Esophagus squamous epithelium (tissue), 4 donors: Measurements from ENCODE around the gene SLC9B1.
"Not testable (repeated sequence)": the region's sequence is repeated elsewhere in the genome, so short reads cannot be mapped to it uniquely, and the experiment has no call there.

ENCODE experiments used
- CTCF ChIP-seq, 6 experiments: fragments of 450-650 bp in 4 of 6; fragments of 200-600 bp in 2 of 6; sonication (generic) in 2 of 6; IDR thresholded peaks; one replicate each; pipeline ENCODE4 v1.5.1; 2016 to 2019; ENCODE audit warnings: antibody characterized with exemption in 6 of 6, mild to moderate bottlenecking in 4 of 6, moderate library complexity in 4 of 6
- POLR2A ChIP-seq, 4 donors: fragments of 450-650 bp; IDR thresholded peaks; one replicate each; pipeline ENCODE4 v1.6.1; 2017; ENCODE audit warnings: antibody characterized with exemption in 4 of 4, mild to moderate bottlenecking in 4 of 4, moderate library complexity in 3 of 4

DNA sequence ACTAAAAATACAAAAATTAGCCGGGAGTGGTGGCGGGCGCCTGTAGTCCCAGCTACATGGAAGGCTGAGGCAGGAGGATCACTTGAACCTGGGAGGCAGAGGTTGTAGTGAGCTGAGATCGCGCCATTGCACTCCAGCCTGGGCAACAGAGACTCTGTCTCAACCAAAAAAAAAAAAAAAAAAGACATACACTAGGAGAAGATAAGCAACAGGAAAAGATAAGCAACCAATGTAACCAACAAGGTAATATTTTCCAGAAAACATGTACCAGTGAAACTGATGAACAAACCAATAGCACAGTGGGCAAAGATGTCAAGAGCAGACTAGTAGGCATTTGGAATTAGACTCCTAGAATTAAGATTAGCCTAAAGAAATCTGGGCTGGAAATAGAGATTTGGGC is 154.2 kb downstream of the SLC9B1 start:
- not testable (repeated sequence) for TF ChIP-seq CTCF, POLR2A (IDR thresholded peaks at IDR 0.05)
